ENCODE results near the gene TTC28.

DNA sequence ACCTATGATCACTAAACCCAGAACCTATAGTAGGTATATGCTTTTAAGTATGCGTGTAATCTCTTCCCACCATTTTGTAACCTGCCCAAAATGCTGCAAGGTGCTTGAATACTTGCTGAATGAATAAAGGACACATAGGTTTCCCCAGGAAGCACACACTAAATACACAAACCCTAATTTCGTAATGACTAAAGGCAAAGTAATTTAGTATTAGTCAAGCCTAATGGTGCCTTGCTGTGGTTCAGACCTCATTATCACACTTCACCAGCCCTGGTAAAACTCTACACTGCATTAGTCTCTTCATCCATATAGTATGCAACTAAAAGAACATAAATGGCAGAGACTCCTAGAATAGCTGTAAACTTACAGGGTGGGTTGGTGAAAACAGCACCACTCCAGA is 471.6 kb downstream of the TTC28 start:
- TF ChIP-seq CTCF (IDR thresholded peaks at IDR 0.05; ENCODE audit: extremely low read depth in 1 of 2, insufficient read depth in 1 of 2, low read depth in 1 of 2, low read length in 2 of 2) (no peak), EZH2 (IDR thresholded peaks at IDR 0.05; ENCODE audit: borderline replicate concordance, low read depth, low read length, severe bottlenecking) (no peak)

Measured in endothelial cell of umbilical vein (primary cell).